Ammon's horn (tissue), 1 donor: ENCODE data around the gene SYT1.
A peak's percentile ranks its signal among the peaks of the same experiment; 100 is the strongest.
"Not testable (repeated sequence)": the region's sequence is repeated elsewhere in the genome, so short reads cannot be mapped to it uniquely, and the experiment has no call there.

Source experiments
- DNase-seq: peaks from one replicate; pipeline ENCODE4 v3.0.0-alpha.2; 2016; ENCODE audit warnings: low spot score

The SYT1 gene

DNA sequence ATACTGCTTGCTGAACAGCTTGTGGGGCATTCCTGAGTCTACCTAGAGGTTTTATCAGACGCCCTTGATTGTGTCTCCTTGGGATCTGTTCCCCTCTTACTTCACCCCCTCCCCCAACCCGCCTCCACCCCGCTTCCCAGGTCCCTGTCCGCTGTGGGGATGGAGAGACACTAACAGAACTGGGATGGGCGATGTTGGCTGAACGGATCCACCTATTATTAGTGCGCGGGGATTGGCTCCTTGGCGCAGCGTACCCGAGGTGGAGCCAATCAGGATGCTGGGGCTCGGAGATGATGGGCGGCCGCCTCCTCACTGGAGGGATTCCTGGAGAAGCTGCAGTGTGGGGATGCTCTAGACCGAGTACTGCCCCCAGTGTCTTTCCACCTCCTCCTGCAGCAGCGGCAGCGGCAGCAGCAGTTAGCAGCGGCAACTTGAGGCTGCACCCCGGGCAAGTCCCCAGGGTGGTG is at the start of gene SYT1:
SYT1 (plus strand) TSS at position 372 of the 467 bp plus-strand sequence.
- DNase-seq: peak; percentile 83

GRCh38 chr12:78818487-78818886 is 46.1 kb upstream of the SYT1 start:
- no peak for DNase-seq

GRCh38 chr12:78820946-78821345 is 43.6 kb upstream of the SYT1 start:
- no peak for DNase-seq

DNA sequence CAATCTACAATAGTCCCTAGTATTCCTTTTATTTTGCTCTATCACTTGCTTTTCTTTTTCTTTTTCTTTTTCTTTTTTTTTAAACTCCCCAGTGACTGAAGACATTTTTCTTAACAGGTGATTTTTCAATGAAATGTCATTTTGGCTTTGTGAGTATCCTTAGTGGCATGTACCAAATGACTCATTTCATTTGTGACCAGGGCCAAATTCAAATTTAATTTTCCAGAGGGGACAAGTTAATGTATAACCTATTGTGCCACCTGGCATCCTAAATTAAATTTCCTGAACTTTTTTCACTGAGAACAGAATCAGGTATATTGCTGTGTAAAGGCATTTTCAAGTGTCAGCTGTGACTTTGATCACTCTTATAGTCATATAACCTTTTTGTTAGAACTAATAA is 39.7 kb upstream of the SYT1 start:
- no peak for DNase-seq

GRCh38 chr12:78829690-78830089 is 34.9 kb upstream of the SYT1 start:
- no peak for DNase-seq

GRCh38 chr12:78835493-78835892 is 29.1 kb upstream of the SYT1 start:
- DNase-seq: no peak

DNA sequence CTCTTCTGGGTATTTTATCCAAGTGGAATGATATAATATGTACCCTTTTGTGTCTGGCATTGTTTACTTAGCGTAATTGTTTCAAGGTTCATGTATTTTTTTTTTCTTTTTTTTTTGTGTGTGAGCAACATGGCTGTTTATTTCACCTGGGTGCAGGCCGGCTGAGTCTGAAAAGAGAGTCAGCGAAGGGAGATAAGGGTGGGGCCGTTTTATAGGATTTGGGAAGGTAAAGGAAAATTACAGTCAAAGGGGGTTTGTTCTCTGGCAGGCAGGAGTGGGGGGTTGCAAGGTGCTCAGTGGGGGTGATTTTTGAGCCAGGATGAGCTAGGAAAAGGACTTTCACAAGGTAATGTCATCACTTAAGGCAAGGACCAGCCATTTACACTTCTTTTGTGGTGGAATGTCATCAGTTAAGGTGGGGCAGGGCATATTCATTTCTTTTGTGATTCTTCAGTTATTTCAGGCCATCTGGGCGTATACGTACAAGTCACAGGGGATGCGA is 24.0 kb upstream of the SYT1 start:
- DNase-seq: not testable (repeated sequence)

- no peak for DNase-seq
Observed at GRCh38 chr12:78853231-78853630, 11.3 kb upstream of the SYT1 start.

DNA sequence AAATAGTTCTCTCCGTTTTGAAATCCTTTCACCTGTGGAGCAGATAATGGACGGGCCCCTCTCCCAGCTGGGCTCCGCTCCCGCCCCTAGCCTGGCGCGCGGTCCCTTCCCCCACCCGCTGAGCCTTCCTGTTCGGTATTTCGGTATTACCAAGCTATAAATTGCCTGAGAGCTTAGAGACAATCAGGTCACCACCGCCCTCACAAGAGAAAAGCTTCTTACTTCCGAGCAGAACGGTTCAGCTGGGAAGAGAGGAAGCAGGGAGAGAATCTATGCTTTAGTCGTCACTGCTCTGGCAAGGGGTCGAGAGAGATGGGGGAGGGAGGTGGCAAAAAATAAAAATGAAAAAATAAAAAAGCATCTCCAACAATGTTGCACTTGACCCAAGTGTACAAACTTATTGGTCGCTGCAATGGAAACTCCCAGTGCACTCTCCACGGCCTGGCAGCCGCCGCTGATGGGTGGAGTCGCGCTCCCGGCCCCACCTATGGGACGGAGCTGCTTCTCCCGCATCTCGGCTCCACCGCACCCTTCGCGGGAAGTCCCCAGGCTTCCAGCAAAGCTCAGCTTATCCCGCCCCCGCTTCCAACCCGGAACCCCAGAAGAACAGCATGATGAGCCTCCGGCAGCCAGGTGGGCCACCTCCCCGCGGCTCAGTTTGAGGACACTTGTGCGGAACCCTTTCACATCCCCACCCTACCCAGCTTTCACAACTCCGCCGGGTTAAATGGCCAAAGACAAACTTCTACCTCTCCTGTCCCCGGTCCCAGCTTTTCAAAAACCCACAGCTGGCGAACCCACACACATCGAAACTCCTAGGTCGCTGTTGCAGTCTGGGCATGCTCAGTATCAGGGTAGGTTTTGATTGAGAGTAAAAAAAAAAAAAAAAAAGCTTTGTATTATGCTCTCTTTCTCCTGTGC is 832 bp upstream of the SYT1 start:
- peak; percentile 36 for DNase-seq

DNA sequence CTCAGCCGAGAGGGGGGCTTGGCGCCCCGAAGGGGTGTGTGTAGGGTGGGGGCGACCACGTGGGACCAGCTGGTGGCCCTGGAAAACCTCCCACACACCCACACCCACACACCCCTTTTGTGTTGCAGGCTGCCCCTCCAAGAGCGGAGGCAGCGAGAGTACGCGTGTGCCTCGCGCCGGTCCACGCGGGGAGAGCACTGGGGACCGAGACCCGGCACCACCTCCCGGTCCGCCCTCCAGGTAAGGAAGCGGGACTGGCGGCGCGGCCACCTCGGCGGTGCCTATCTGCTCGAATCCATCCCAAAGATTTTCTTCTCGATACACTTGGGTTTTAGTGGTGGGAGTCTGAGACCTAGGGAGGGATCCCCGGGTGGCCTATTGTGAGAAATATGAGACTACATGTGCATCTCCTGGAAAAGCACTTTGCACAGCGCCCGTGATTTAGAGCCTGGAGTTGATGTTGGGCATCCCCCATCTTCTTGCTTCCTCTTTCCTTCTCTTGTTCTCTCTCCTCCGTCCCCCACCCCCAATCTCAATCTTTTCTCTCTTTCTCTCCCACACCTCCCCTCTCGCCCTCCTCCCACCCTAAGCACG is 393 bp downstream of the SYT1 start:
- DNase-seq: no peak

DNA sequence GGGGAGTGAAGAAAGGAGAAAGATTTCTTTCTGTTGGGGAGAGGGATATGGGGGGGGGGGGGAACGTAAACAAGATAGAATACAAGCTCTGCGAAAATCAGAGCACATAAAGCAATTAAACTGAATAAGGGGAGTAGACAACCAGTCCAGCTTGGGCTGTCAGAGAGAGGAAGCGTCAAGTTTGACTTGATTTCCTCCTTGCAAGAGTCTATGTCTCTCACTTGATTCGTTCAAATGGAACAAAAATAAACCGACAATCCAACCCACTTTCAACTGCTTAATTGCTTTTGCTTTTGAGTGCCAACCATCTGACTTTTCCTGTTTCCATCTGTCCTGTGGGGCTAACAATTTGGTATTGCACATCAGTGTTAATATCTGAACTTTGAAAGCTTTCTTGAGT is 942 bp downstream of the SYT1 start:
- peak; percentile 18 for DNase-seq

DNA sequence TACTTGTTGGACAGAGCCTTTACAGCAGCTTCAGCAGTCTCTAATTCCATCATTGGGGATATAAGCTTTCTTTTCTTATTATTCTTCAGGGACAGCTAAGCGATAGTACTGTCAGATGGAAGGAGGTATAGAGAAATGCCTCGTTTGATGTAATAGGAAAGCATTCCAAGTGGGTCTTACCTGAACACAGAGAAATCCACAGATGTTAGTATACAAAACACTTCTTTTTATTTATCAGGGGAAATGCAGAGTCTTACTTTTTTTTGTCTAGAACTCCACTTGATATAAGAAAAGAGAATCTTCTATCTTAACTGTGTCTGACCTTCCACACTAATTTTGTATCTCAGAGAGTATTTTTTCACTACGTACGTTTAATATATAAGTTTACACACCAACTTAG is 1.9 kb downstream of the SYT1 start:
- DNase-seq: no peak

- DNase-seq: no peak
Observed at GRCh38 chr12:78870539-78870938, 6.0 kb downstream of the SYT1 start.

DNA sequence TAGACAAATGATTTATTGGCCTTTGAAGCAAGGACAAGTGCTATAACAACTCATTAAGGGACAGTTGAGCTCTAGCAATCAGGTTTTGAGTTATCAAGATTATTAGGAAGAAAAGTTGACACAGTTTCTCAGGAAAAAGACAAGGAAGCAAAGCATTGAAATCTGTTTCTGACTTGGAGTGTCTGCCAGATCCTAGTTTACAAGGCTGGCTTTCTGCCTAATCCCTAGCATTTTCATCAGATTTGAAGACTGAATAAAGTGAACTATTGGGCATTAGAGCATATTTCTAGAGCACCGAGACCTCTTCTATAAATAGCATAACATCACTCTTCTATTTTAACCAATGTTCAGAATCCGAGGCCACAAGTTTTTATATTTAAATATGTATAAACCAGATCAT is 7.0 kb downstream of the SYT1 start:
- DNase-seq: no peak

DNA sequence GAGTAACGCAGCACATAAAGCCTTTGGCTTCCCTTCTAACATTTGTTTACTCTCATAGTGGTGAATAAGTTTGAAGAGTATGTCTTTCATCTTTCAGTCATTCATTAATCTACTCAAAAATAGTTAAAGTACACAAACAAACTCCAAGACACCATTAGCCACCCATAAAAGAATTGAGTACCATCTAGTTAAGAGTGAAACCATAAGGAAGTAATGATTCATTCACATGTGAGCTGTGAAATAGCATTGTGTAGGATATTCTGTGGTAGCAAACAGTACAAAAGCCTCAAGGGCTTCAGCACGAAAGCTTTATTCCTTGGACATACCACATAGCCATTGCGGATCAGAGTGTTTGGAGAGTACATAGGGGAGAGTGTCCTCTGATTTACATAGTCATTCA is 13.9 kb downstream of the SYT1 start:
- DNase-seq: no peak

- DNase-seq: no peak
Observed at GRCh38 chr12:78878866-78879265, 14.3 kb downstream of the SYT1 start.

DNA sequence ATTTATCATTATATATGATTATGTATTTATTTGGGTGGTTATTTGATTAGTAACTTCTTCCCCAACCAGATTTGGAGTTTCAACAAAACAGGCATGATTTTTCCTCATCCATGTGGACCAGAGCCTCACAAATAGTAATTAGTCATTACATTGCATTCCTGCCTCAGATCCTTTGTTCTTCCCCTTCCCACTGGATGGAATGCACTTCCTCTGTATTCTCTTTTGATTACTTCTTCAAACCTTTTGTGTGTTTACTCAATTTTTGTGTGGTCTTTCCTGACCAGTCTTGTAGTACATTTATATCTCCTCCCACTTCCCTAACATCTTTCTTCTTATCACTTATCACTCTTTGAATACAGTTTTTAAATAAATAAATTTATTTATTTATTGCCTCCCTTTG is 15.5 kb downstream of the SYT1 start:
- DNase-seq: no peak

DNA sequence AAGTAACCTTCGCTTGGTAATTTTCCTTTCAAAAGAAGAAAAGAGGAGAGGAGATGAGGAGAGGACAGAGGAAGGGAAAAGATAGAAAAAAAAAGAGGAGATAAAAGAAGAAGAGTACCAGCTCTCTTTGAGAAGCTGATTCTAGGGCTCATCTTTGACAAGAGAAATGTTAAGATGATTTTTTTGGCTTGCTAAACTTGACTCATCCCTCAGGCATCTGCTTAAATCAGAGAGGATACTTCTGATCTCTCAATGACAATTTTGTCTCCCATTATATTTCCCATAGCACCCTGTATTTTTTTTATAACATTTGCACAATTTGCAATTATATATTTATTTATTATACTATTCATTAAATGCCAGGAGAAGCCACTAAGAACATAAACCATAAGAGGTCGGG is 17.1 kb downstream of the SYT1 start:
- no peak for DNase-seq

- no peak for DNase-seq
Observed at GRCh38 chr12:78885466-78885865, 20.9 kb downstream of the SYT1 start.

- DNase-seq: no peak
Observed at GRCh38 chr12:78886719-78887407, 22.3 kb downstream of the SYT1 start.

DNA sequence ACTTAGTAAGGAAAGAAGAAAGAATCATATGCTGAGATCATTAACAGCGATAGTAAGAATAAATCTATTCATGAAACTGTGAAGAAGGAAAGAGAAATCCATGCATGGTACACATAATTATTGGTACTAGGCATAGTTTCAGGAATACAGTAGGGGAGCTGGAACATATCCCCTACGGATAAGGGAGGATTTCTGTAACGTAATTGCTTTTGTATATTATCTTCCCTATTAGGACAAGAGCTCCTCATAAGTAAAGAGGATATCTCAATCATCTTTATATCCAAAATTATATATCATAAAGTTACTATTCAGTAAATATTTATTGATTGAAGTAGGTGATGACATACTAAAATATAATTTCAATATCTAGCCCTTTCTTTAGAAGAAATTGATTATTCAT is 22.9 kb downstream of the SYT1 start:
- no peak for DNase-seq

DNA sequence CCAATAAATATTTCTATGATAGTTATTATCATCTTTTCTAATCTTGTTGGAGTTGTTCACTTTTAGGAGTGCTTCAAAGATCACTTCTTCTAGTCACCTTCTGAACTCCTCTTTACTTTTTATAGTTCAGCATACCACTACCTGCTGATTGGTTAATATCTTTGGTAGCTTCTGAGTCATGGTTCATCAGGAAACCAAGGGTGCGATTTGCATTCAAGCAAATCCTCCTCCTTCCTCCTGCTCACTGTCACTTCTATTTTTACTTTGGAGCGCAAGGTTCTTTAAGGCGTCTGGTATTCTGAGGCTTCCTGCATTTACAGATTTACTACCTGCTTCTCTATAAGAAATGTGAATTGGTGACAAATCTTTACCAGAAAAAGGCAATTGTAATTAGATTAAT is 24.0 kb downstream of the SYT1 start:
- DNase-seq: no peak
